Endothelial cell of umbilical vein (primary cell): ENCODE results near the gene CREG1. TPM values are rescaled to one million over a fixed set of nuclear protein-coding genes. Genes with fewer than 3 reads are reported as not detected.

Experiments
- BruUV-seq: library from RNA; stranded (reverse); fragments of 400-500 nt; replicated peaks from 2 replicates; lab custom pipeline; 2021; lab: Mats Ljungman, UMichigan
- CTCF ChIA-PET: fragments of 300-600, 350-600 bp; sonication (Branson Sonifier 250); formaldehyde crosslinking; loops from one replicate; lab custom pipeline; 2021; ENCODE audit warnings: antibody characterized with exemption, inconsistent platforms; lab: Charles Lee
- POLR2A ChIA-PET: fragments of 300-600, 350-600 bp; sonication (Branson Sonifier 250); formaldehyde crosslinking; loops from one replicate; lab custom pipeline; 2021; ENCODE audit warnings: antibody characterized with exemption, inconsistent platforms; lab: Charles Lee
- DNase-seq: peaks from one replicate; pipeline ENCODE4 v3.0.0-alpha.2; 2011; ENCODE audit warnings: low read depth, low spot score
- FAIRE-seq: peaks from 2 replicates; lab custom pipeline; 2011; peaks lifted over from hg19 to GRCh38; lab: Jason Lieb, UNC
- H2AFZ ChIP-seq: 2 replicates; pipeline ENCODE4 v1.6.0; 2012; ENCODE audit warnings: low read depth, low read length, control low read depth, inconsistent platforms
- H3K27ac ChIP-seq: 2 replicates; pipeline ENCODE4 v1.5.1; 2011; ENCODE audit warnings: low read depth, mild to moderate bottlenecking, control low read depth, low read length, moderate library complexity; ENCODE audit not compliant: insufficient read depth
- H3K27me3 ChIP-seq, 2 experiments: 2 replicates each; pipeline versions ENCODE4 v1.6.0 to v1.6.1; 2011; ENCODE audit warnings: low read length in 2 of 2, mixed read lengths in 1 of 2; ENCODE audit not compliant: control insufficient read depth in 2 of 2, insufficient read depth in 2 of 2
- H3K36me3 ChIP-seq, 2 experiments: 2 replicates in 1 of 2; 3 replicates in 1 of 2; pipeline ENCODE4 v1.5.1; 2011; ENCODE audit warnings: low read length in 2 of 2, mild to moderate bottlenecking in 1 of 2, moderate library complexity in 1 of 2; ENCODE audit not compliant: control insufficient read depth in 2 of 2, insufficient read depth in 2 of 2; ENCODE audit errors: extremely low read depth in 1 of 2
- H3K4me1 ChIP-seq: 3 replicates; pipeline ENCODE4 v1.5.1; 2011; ENCODE audit warnings: mild to moderate bottlenecking, low read length; ENCODE audit not compliant: control insufficient read depth, insufficient read depth; ENCODE audit errors: extremely low read depth
- H3K4me2 ChIP-seq: 2 replicates; pipeline ENCODE4 v1.6.1; 2011; ENCODE audit warnings: low read length, control low read depth, mixed read lengths; ENCODE audit not compliant: insufficient read depth
- H3K4me3 ChIP-seq, 3 experiments: fragments of 200-600 bp in 1 of 3; sonication (generic), shearing (Covaris generic) in 1 of 3; replicated peaks in 1 of 3; 2 replicates each; pipeline ENCODE4 v1.5.1; 2011 to 2016; ENCODE audit warnings: control low read depth in 3 of 3, low read length in 3 of 3, mild to moderate bottlenecking in 2 of 3, inconsistent platforms in 1 of 3, low read depth in 1 of 3, moderate library complexity in 1 of 3; ENCODE audit not compliant: insufficient read depth in 1 of 3
- H3K79me2 ChIP-seq: 2 replicates; pipeline ENCODE4 v1.6.0; 2012; ENCODE audit warnings: low read length, inconsistent platforms; ENCODE audit not compliant: control insufficient read depth, insufficient read depth
- H3K9ac ChIP-seq: replicated peaks from 2 replicates; pipeline ENCODE3; 2011; ENCODE audit warnings: low read length, control low read depth; ENCODE audit not compliant: insufficient read depth; ENCODE audit errors: extremely low read depth
- H3K9me1 ChIP-seq: replicated peaks from 3 replicates; pipeline ENCODE4 v1.6.0; 2011; ENCODE audit warnings: mild to moderate bottlenecking, low read length; ENCODE audit not compliant: control insufficient read depth, insufficient read depth; ENCODE audit errors: extremely low read depth
- H3K9me3 ChIP-seq: replicated peaks from 2 replicates; pipeline ENCODE4 v1.5.1; 2012; ENCODE audit warnings: low read length, inconsistent platforms; ENCODE audit not compliant: control insufficient read depth, insufficient read depth
- H4K20me1 ChIP-seq: replicated peaks from 2 replicates; pipeline ENCODE3; 2011; ENCODE audit warnings: mild to moderate bottlenecking, low read length; ENCODE audit not compliant: control insufficient read depth, insufficient read depth; ENCODE audit errors: extremely low read depth
- FOS ChIP-seq: IDR thresholded peaks from 2 replicates; pipeline ENCODE4 v1.6.1; 2011; ENCODE audit warnings: mild to moderate bottlenecking, low read length, moderate library complexity, borderline replicate concordance; ENCODE audit not compliant: insufficient read depth
- GATA2 ChIP-seq: IDR thresholded peaks from 2 replicates; pipeline ENCODE4 v1.7.0; 2011; ENCODE audit warnings: low read depth, mild to moderate bottlenecking, moderate library complexity, mixed read lengths, low read length; ENCODE audit not compliant: insufficient read length, insufficient read depth
- JUN ChIP-seq: IDR thresholded peaks from 2 replicates; pipeline ENCODE4 v1.6.1; 2011; ENCODE audit warnings: borderline replicate concordance, low read depth; ENCODE audit not compliant: insufficient read length, insufficient read depth
- MYC ChIP-seq: IDR thresholded peaks from one replicate; pipeline ENCODE4 v1.6.1; 2011; ENCODE audit warnings: mild to moderate bottlenecking, low read depth, low read length
- POLR2A ChIP-seq: IDR thresholded peaks from 2 replicates; pipeline ENCODE4 v1.6.1; 2012; ENCODE audit warnings: low read depth, mild to moderate bottlenecking, control low read depth, low read length
- POLR2AphosphoS5 ChIP-seq: IDR thresholded peaks from 2 replicates; pipeline ENCODE4 v1.6.1; 2012; ENCODE audit warnings: low read depth, mild to moderate bottlenecking, control low read depth, low read length, moderate library complexity; ENCODE audit not compliant: insufficient read depth
- dilution Hi-C: fragments of 300-500 bp; cut with MboI; formaldehyde crosslinking; loops from one replicate; pipeline ENCODE4 v1.15.0; 2019; ENCODE audit warnings: low sequenced_read_pairs; ENCODE audit not compliant: extremely low pct_ligation_motif_present
- intact Hi-C: fragments of 100-400 bp; cut with micrococcal nuclease; formaldehyde crosslinking; loops from one replicate; pipeline ENCODE4 v1.10.0; 2022
- polyA plus RNA-seq, 4 experiments: library from polyadenylated mRNA; depleted of rRNA in 3 of 4; stranded (reverse) in 3 of 4; unstranded in 1 of 4; fragments of >200 nt; gene quantifications; 2 replicates each; pipeline versions ENCODE4 v1.2.1 to v1.2.3, GENCODE V29; 2011 to 2012; ENCODE audit warnings: missing spikeins in 1 of 4
- total RNA-seq: library from RNA; stranded (reverse); gene quantifications from 2 replicates; pipeline ENCODE4 v1.2.3, GENCODE V29; 2021
- TF ChIP-seq, protein P1 (sequence below): IDR thresholded peaks from 2 replicates; pipeline ENCODE4 v1.6.1; 2011; ENCODE audit not compliant: insufficient read depth, insufficient read length

The CREG1 gene
- total and polyA plus RNA-seq, 2 donors (not counting 3 experiments of a cell fraction or from before 2014, with no cell fraction given): 10.3 to 15.8 TPM

DNA sequence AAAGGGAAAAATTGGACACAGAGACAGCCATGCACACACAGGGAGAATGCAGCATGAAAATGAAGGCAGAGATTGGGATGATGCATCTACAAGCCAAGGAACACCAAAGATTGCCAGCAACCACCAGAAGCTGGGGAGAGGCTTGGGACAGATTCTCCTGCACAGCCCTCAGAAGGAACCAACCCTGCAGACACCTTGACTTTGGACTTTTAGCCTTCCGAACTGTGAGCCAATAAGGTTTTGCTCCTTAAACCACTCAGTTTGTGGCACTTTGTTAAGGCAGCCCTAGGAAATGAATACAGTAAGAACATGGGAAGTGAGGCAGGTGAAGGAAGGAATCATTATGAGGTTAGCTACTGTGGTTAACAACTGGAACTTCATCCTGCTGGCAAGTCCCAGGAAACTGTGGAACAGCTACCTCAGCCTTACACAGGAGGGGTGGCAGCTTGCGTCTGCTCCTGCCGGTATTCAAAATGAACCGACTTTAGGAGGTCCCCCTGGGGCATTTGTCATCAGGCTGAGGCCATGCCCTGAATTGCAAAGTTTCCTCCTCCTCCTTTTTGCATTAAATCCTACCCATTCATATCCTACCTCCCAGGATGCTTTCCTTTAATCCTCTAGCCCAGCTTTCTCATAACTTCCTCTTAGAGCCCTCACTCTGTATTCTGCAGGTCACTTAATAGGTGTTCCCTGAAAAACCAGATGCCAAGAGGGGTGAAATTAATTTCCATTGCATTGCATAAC lies 50.7 kb downstream of the CREG1 start:
- CTCF ChIA-PET: interaction anchor here (1.5 kb wide), 1 partner anchor 31 kb away, joined by 4 read pairs; no protein-coding TSS in a partner anchor
- intact Hi-C loops: no loop called here
- dilution Hi-C loops: no loop called here

DNA sequence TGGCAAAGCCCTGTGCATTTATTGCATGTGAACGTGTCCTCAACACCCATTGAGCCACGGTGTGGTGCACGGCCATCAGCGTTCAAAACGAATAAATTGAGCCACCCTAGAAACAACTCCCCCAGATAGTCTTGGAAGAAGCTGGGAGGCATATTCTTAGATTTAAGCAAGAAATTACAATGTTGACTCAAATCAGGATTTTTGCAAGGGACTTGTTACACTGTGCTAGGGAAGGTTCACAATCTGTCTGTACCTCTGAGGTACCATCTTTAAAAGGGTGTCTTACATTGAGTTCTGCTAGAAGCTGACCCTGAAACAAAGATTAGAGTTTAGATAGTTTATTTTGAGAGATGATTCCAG lies 51.4 kb downstream of the CREG1 start:
- Histone ChIP-seq H3K27me3 (peaks cover 7 to 10% of the 10 kb centered on the region in 2 experiments), H3K4me1 (no peaks in the 10 kb centered on the region), H3K9me1 (no peaks in the 10 kb centered on the region), H3K4me3 (no peak overlapping the region), H3K79me2 (no peaks in the 10 kb centered on the region), H2AFZ (no peak overlapping the region), H3K4me2 (no peak overlapping the region), H3K9ac (no peak overlapping the region), H3K36me3 (no peaks in the 10 kb centered on the region), H3K9me3 (no peaks in the 10 kb centered on the region), H4K20me1 (no peaks in the 10 kb centered on the region), H3K27ac (no peak overlapping the region)
- DNase-seq (no peak), FAIRE-seq (no peak)
- BruUV-seq: no TSS peak
- dilution Hi-C loops: no loop called here
- ChIA-PET CTCF (interaction anchor here (1.5 kb wide), 1 partner anchor 32 kb away, joined by 4 read pairs; no protein-coding TSS in a partner anchor), POLR2A (no interaction called here)
- TF ChIP-seq POLR2AphosphoS5 (no peak), GATA2 (no peak), FOS (no peak), MYC (no peak)
- TF ChIP-seq, protein P1, sequence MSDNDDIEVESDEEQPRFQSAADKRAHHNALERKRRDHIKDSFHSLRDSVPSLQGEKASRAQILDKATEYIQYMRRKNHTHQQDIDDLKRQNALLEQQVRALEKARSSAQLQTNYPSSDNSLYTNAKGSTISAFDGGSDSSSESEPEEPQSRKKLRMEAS: no peak
- intact Hi-C loops: no loop called here

More for the DNA sequence above, 50.7 kb downstream of the CREG1 start:
- Histone ChIP-seq H3K79me2 (no peaks in the 10 kb centered on the region), H3K27me3 (peaks cover 7 to 9% of the 10 kb centered on the region in 2 experiments), H4K20me1 (no peaks in the 10 kb centered on the region), H3K4me1 (no peaks in the 10 kb centered on the region), H3K4me2 (no peak overlapping the region), H2AFZ (no peak overlapping the region), H3K4me3 (no peak overlapping the region), H3K27ac (no peak overlapping the region), H3K36me3 (no peaks in the 10 kb centered on the region), H3K9ac (no peak overlapping the region), H3K9me1 (no peaks in the 10 kb centered on the region), H3K9me3 (no peaks in the 10 kb centered on the region)
- POLR2A ChIA-PET: no interaction called here
- TF ChIP-seq FOS (no peak), MYC (no peak), JUN (no peak), POLR2A (no peak), GATA2 (no peak)
- TF ChIP-seq, protein P1: no peak
- BruUV-seq: no TSS peak
- no peak for FAIRE-seq
- DNase-seq: no peak
